Measurements from ENCODE around the gene CLEC2L.

Gene CLEC2L

GRCh38 chr7:139575338-139575680 is 51.8 kb downstream of the CLEC2L start:
- no peak for DNase-seq (ENCODE audit: low spot score)

GRCh38 chr7:139576179-139576973 is 52.9 kb downstream of the CLEC2L start:
- DNase-seq (ENCODE audit: low spot score): no peak

- DNase-seq (ENCODE audit: low spot score): no peak
Observed at GRCh38 chr7:139580435-139580834, 57.0 kb downstream of the CLEC2L start.

GRCh38 chr7:139582130-139582650 is 58.7 kb downstream of the CLEC2L start:
- DNase-seq (ENCODE audit: low spot score): no peak

- no peak for DNase-seq (ENCODE audit: low spot score)
Observed at GRCh38 chr7:139582671-139583155, 59.2 kb downstream of the CLEC2L start.

- DNase-seq (ENCODE audit: low spot score): no peak
Observed at GRCh38 chr7:139583826-139584553, 60.5 kb downstream of the CLEC2L start.

- no peak for DNase-seq (ENCODE audit: low spot score)
Observed at GRCh38 chr7:139585042-139585441, 61.6 kb downstream of the CLEC2L start.

GRCh38 chr7:139586286-139586685 is 62.8 kb downstream of the CLEC2L start:
- DNase-seq (ENCODE audit: low spot score): no peak

- no peak for DNase-seq (ENCODE audit: low spot score)
Observed at GRCh38 chr7:139587535-139587934, 64.0 kb downstream of the CLEC2L start.

- no peak for DNase-seq (ENCODE audit: low spot score)
Observed at GRCh38 chr7:139588632-139589031, 65.1 kb downstream of the CLEC2L start.

- DNase-seq (ENCODE audit: low spot score): no peak
Observed at GRCh38 chr7:139589474-139589873, 66.0 kb downstream of the CLEC2L start.

GRCh38 chr7:139591550-139592195 is 68.2 kb downstream of the CLEC2L start:
- DNase-seq (ENCODE audit: low spot score): no peak

- DNase-seq (ENCODE audit: low spot score): no peak
Observed at GRCh38 chr7:139592801-139593461, 69.4 kb downstream of the CLEC2L start.

- no peak for DNase-seq (ENCODE audit: low spot score)
Observed at GRCh38 chr7:139594090-139594489, 70.6 kb downstream of the CLEC2L start.

All from hematopoietic multipotent progenitor cell treated with erythropoietin and hydrocortisone succinate and interleukin-3 and kit ligand, for 17 days (in vitro differentiated cells).